Stimulated activated CD8-positive, alpha-beta memory T cell treated with anti-CD3 and anti-CD28 coated beads, Interleukin-4, amount 100 ng/mL, for 48 hours (primary cell): ENCODE data around the gene CUL7.
"Not testable (repeated sequence)": the region's sequence is repeated elsewhere in the genome, so short reads cannot be mapped to it uniquely, and the experiment has no call there.

Experiments used
- DNase-seq: peaks from one replicate; pipeline ENCODE4 v3.0.0-alpha.2; 2020

The CUL7 gene

DNA sequence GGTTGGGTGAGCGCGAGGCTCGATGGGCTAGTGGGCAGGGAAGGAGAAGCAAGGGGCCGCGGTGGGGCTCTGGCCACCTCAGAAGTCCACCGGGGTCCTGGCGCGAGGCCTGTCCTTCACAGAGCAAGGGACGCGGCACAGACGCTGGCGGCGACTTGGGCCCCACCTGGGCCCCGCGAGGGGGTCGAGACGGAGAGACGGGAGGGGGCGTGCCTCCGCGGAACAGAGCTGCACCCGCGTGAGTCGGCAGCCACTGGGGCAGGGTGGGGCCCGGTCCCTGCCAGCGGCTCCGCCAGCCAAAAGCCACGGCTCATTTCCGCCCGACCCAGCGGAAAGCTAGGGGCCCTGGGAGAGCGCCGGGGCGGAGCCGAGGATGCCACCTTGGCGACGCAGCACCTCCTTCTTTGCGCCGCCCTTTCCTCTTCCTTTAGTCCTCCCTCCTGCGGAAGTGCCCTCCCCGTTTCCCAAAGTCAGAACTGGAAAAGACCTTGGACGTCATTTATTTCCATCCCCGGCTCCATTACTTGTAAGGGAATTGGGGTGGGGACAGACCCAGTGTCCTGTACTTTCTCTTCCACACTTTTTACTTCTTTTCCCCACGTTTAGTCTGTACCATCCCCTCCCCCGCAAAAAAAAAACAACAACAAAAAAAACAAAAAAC is at the start of gene CUL7:
TSS of gene CUL7 (minus strand) at position 307 of the 661 bp plus-strand sequence. CDS start 1,063 bp downstream, outside the sequence.
- DNase-seq = peak; percentile 93

DNA sequence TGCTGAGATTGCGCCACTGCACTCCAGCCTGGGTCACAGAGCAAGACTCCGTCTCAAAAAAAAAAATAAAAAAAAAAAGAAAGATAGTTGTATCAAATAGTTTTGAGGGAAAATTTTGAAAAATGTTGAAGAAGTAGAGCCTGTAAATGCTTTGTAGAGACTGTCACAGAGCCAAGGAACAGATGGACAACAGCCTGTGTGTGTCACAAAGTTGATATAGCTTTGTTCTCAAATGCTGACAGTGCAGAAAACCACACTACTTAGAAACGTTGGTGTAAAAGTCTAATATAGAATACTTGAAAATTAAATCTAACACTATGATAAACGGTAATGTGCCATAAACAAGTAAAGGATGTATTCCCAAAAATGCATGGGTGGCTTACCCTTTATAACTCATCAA is 47.8 kb upstream of the CUL7 start:
- DNase-seq = no peak

DNA sequence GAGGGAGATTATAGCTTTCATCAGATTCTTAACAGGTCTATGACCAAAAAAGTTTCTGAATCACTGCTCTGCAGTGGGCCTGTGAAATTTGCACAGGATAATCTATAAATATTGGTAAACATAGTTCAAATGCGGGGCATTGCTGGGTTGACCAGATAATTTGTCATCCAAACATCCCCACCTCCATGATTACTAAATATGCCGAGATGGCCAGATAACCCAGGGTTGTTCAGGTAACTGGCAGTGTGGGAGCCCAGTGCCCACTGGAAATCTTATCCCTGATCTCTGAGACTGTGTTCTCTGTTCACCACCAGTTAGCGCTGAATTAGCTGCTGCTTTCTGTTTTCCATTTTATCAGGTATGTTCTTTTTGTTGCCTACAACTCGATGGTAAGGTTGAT is 43.9 kb upstream of the CUL7 start:
- DNase-seq = no peak

DNA sequence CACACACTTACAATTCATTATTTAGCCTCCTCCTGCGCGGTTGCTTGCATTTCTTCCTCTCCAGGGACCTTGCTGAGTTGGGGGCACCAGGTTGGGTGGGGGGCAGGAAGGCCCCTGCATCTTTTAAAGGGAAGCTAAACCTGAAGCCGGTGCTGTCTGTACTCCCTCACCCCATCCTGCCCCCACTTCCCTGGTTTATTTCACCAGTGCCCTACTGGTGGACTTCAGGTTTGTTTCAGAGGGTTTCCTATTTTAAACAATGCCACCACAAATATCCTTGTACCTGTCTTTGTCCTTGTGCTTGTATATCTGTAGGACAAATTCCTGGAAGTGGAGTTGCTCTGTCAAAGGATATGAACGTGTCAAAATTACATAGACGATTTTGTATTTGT is 43.4 kb upstream of the CUL7 start:
- DNase-seq = no peak

DNA sequence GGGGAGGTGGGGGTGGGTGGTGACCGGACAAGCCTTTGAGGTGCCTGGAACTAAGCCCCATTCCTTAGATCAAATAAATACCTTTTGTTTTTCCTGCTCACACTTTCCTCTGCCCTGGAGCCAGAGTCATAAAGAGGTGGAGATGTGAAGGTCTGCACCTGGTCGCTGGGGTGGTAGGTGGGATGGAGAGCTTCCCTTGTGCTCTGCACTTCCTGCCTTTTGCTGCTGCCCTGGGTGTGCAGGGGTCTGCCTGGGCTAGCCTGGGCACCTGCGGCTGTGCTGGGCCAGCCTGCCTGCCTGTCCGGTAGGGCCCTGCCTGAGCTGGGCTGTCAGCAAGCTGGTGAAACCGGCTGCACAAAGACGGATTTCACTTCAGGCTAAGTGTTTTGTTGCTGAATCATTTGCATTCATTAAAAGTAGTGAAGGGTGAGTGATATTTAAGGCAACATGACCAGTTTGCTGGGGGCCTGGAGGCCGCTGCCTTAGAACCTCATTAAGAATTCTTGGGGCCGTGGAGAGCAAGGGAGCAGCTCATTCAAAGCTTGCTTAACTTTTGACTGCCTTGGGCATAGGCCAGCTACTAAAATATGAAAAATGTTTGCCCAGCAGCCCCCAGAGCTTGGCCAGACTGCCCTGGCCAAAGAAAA is 42.9 kb upstream of the CUL7 start:
- DNase-seq = no peak

DNA sequence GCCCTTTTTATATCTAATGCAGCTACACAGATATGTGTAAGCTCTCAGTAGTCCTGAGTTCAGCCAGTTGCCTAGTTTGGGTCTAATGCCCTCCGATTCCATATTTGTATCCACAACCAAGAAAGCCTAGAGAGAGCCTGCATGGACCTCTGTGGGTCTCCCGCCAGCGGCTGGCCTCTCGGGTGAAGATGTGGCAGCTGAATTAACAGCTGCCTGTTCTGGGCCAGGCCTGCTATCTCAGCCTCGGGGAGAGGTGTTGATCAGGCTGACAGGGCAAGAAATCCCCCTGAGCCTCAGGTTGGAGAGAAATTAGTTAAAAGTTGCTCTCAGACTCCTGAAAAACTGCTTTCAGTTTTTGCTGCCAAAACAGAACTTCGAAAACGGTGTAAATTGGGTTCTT is 42.3 kb upstream of the CUL7 start:
- DNase-seq = no peak

DNA sequence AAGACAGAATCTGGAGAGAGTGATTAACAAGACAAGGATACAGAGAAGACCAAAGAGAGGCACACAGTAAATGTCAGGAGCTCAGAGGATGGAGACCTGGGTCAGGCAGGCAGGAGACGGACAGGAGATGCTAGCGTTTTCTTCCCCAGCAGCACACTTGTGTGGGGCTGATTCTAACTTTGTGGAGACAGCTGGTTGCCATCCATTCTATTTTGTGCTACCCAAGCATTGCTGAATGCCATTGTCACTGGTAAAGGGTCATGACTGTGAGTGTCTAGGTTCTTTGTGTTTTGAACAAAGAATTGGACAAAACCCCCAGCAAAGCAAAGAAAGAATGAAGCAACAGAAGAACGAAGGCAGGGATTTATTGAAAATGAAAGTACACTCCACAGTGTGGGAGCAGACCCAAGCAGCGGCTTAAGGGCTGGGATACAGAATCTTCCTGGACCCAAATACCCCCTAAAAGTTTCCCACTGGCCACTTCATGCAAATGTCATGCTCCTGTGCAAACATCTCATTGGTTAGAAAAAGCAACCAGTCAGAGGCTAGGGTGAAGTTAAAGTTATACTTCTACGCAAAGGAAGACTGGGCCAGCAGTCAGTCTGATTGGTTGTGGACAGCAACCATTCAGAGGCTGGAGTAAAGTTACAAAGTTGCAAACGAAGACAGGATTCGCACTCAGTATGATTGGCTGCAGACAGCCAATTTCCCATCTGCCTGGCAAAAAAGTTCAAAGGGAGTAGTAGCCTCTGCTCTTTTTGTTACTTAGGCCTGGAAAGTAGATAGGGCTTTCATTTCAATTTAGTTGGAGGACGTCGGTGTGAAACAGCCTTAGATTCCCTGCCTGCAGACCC is 40.0 kb upstream of the CUL7 start:
- DNase-seq = no peak

DNA sequence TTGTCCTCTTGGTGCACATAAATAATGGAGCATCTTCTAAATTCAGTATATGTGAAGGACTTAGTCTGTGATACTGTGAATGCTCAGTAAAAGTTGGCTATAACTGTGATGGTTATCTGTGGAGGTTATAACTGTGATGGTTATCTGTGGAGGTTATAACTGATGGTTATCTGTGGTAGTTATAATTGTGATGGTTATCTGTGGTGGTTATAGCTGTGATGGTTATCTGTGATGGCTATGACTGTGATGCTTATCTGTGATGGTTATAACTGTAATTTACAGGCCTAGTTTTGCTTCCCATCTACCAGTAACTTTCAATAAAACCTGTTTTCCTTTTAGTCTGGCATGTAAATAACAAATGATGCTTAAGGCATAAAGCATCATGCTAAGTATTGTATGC is 39.0 kb upstream of the CUL7 start:
- DNase-seq = no peak

DNA sequence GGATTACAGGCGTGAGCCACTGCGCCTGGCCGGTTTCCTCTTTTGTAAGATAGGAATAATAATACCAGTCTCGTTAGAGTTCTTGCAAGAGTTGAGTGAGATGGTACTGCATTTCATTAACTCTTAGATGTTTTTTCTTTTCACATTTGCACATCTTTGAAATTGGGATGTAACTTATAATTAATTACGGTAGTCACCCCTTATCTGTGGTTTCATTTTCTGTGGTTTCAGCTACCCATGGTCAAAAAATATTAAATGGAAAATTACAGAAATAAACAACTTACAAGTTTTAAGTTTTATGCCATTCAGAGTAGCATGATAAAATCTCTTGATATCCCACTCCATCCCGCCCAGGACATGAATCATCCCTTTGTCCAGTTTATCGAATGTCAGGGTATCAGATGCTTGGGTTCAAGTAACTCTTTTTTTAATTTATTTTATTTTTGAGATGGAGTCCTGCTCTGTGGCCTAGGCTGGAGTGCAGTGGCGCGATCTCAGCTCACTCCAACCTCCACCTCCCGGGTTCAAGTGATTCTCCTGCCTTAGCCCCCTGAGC is 37.9 kb upstream of the CUL7 start:
- DNase-seq = no peak

DNA sequence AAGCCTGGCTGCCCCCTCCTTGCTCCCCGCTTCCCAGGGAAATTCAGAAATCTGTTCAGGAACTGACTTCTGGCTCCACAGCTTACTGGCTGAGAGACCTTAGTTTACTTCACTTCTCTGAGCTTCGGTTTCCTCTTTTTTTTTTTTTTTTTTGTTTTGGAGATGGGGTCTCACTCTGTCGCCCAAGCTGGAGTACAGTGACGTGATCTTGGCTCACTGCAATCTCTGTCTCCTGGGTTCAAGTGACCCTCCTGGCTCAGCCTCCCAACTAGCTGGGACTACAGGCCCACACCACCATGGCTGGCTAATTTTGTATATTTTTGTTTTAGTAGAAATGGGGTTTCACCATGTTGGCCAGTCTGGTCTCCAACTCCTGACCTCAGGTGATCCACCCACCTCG is 37.4 kb upstream of the CUL7 start:
- no peak for DNase-seq

DNA sequence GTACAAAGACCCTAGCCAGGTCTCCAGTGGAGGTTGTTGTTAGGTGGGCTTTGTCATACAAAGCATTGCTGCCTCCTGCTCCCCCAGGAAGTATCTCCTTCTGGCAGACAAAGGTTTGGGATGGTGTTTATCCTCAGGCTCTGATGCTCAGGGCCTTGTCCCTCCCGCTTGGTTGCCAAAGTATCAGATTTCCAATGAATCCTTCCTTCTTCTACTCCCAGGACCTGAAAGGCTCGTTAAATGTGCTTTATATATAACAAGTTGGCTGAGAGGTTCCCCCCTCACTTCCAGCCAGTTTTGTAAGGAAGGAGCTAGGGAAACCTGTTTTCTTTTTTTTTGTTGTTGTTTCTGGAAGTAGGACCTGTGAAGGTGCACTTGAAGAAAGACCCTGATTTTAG is 36.9 kb upstream of the CUL7 start:
- DNase-seq = no peak

DNA sequence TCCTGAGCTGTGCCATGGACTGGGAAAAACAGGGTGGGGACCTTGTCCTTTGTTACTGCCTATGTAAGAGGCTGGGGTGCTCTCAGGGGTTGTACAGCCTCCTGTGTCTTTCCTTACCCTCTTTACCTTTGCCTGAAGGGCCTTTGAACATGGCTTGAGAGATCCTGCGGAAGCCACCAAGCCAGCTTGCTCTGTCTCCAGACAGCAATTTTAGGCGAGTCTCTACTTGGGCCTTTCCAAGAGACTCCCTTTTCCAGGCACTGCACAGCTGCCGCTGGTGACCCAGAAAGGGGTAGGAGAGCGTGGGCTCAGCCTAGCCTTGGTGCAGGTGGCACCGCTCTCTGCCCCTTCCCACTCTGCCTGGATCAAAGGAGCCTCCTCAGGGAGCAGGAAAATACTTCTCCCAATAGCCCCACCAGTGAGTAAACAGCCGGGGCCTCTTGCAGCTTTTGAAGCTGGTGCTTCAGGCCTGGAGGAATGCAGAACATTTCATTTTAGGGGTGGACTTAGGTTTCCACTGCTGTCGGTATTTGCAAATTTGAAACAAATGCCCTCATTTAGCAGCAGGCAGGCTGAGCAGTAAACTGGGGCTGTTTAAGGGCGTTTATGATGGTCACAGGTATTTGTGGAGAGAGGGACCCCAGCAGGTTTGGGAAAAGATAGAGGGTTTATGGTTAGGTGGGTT is 36.4 kb upstream of the CUL7 start:
- DNase-seq = no peak

DNA sequence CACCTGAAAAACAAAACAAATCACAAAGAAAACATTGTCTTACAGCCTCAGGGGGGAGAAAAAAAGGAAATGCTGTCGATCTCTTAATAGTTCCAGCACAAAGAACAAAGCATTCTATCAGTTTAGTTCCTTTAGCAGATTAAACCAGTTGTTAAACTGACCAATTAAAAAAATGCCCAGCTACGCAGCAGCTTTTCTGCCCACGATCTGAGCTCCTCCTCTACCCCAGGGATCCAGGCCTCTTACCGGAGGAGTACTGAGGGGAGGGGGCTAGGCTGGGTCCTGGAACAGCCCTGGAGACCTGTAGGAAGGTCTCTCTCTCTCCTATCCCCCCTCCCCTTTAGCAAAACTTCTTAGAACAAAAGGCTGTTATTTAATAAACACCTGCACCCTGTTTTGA is 35.8 kb upstream of the CUL7 start:
- DNase-seq = no peak

DNA sequence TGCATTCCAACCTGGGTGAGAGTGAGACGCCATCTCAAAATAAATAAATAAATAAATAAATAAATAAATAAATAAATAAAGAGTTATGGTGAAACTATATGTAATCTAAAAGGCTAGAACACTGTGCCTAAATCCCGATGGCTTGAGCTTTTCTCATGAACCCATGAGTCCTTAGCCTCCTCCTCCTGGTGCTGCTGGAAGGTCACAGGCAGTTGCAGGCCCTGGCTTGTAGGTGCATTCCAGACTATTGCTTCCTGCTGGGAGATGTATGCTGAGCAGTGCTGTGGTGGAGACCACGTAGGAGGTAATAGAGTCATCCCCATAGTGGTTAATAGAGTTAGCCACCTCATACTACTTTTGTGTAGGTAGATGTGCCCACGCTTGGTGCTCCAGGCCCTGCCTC is 35.0 kb upstream of the CUL7 start:
- no peak for DNase-seq

DNA sequence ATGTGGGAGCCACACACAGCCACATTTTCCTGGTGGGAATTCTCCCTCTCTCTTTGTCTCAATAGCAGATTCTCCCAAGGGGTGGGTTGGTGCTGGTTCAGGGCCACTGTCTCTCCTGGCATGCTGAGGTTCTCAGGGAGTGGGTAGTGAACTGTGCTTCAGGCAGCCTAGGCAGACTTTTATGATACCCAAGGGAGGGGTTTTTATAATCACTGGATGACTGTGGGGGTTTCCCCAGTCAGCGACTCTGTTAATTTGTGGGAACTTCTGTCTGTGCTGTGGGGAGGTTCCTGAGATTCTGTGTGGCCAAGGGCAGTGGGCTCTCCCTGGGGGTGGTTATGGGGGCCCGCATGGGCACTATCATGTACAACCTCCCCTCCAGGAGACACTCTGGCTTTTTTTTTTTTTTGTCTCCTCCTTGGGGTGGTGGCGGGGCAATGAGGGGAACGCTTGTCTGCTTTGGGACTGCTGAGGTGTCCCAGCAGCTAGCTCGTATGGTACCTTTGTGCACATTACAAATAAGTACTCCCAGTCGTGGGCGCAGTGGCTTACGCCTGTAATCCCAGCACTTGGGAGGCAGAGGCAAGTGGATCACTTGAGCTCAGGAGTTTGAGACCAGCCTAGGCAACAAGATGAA is 32.5 kb upstream of the CUL7 start:
- peak; percentile 33 for DNase-seq

DNA sequence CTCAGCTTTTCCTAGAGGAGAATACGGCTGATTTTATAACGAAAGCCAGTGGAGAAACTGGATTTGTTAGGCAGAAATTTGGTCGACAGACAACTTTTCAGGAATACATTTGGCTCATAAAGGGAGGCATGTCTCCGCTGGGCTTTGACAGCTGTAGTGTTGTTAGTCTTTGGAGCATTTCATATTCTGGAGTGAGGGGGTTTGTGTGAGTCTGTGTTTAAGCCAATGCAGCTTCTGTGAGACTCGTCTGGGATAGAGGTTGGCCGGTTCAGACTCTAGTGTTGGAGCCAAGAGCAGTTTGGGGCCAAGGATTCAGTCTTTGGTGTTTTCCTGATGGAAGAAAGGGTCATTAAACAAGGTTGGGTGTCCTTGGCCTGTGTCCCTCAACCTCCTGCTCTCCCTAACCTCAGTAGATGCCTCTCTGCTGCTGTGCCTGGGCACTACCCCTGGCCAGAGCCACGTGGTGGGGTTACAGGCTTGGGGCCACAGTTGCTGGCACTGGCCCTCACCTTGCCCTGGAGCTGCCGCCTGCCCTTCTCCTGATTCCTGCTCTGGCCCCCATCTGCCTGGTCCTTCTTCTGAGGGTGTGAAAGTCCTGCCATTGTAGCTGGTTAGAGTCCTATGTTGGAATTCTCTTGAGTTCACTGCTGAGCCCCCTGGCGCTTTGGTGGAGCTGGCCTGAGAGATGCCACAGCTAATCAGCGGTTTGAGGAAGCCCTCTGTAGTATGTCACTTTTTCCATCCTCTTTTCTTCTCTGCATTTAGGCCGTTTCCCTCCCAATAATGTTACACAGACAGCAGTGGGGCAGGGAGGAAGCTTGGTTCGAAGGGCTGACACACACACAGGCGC is 29.4 kb upstream of the CUL7 start:
- DNase-seq = no peak

DNA sequence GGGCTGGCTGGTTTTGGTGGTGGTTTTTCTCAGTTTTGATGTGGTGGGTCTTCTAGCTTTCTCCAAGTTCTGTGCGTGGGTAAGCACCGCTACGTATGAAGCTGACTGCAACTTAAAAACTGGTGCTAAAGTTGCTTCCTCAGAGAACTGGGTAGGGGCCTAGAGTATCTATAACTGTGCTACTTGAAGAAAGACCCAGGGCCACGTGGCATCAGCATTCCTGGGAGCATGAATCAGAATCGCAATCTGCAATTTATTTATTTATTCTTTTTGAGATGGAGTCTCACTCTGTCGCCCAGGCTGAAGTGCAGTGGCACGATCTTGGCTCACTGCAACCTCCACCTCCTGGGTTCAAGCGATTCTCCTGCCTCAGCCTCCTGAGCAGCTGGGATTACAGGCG is 28.3 kb upstream of the CUL7 start:
- not testable (repeated sequence) for DNase-seq

DNA sequence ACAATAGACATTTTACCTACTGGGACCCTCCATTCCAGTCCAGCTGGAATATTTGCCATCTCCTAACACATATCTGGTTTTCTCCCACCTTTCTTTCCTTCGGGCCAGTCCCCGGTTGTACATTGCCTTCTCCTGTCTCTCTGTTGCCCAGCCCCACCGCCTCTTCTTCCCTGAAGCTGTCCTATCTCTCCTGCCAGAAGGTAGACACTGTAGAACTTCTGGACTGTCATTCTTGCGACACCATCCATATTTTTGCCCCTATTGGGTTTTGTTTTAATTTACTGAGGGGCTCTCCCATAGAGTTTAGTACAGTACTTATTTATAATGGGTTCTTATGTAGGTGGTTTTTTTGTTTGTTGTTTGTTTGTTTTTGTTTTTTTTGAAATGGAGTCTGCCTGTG is 27.4 kb upstream of the CUL7 start:
- DNase-seq = no peak

DNA sequence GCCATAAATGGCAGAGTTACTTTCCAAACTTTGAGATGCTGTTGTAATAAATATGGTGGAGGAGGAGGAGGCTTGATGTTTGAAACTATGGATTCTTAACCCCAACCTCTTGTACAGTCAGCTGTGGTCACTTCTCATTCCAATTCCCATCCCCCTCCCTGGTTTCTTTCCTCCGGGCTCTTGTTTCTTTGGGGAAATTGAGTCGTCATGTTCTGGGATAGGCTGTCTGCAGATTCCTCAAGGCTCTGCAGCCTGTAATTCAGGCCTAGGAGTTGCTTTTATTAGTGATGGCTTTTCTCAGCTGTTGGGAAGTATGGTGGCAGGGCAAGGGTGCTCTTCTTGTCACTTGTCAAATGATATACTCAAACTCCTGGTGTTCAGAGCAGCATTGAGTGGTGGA is 25.0 kb upstream of the CUL7 start:
- no peak for DNase-seq

DNA sequence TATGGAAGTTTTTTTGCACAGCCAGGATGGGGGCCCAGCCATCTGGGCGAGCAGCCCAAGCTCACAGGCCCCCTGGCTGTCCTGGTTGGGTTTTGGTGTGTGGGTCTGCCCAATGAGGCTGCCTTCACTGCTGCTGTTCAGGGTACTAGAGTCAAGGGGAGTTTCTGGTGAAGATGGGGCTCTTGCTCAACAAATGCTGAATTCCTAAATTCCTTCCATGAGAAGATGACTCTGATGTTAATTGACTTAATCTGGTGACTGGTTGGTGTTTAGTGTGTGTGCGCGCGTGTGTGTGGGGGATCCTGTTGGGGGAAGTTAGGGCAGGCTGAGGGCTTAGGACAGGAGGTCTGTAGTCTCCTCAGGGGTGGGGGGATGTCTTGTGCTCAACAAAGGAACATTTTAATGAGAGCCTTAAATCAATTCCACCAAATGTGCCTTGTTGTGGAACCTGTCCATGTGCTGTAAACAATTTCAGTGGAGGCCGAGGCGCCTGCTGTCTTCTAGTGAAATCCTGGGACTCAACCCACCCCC is 24.4 kb upstream of the CUL7 start:
- DNase-seq = no peak

DNA sequence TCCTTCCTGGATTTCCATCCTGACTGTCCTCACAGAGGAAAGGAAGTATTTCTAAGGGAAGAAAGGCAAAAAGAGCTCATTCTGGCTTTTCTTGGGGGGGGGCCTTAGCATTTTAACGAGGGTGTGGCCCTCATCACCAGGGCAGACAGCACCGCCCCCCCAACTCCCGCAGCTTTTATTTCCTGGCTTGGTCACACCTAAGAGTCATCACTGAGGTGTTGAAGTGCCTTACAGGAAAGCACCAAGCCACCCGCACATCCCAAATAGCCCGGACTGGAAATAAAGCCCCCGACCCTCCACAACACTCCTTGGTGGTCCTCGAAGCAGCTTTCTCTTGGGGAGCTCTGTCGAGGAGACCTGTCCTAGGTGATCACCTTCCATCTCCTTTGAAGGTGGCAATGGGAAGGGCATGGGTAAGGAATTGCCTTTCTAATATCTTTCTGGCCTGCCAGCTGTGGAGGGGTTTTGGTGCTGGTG is 23.7 kb upstream of the CUL7 start:
- DNase-seq = no peak
